Measurements from ENCODE around the gene KIF1A. TPM values are rescaled to one million over a fixed set of nuclear protein-coding genes. Genes with fewer than 3 reads are reported as not detected.

Gene KIF1A
- total and polyA plus RNA-seq, 2 of the 13 experiments (the other 11 are each of a cell fraction or from before 2014, with no cell fraction given): 0.01 TPM; not detected in 1

- TF ChIP-seq AHDC1 (CRISPR knock-in tag; IDR thresholded peaks at IDR 0.05; ENCODE audit: borderline replicate concordance) (peak; percentile 77; the same call in 1 of the 2 replicates), NFYB (CRISPR knock-in tag; IDR thresholded peaks at IDR 0.05) (no peak), SNAI1 (CRISPR knock-in tag; IDR thresholded peaks at IDR 0.05; ENCODE audit: borderline replicate concordance) (0 out of 2 replicates have a peak, but pooled peaks have one; percentile 0), THAP9 (CRISPR knock-in tag; IDR thresholded peaks at IDR 0.05; ENCODE audit: borderline replicate concordance) (no peak), U2AF2 (IDR thresholded peaks at IDR 0.05; ENCODE audit: low read depth, low read length) (no peak), HOMEZ (CRISPR knock-in tag; IDR thresholded peaks at IDR 0.05; ENCODE audit: low read depth) (0 out of 2 replicates have a peak, but pooled peaks have one; percentile 32), ZNF746 (CRISPR knock-in tag; IDR thresholded peaks at IDR 0.05) (peak; percentile 46; the same call in 1 of the 2 replicates), TOE1 (CRISPR knock-in tag; IDR thresholded peaks at IDR 0.05) (no peak), IKZF5 (CRISPR knock-in tag; IDR thresholded peaks at IDR 0.05) (peak; percentile 58; the same call in 1 of the 2 replicates), ONECUT2 (CRISPR knock-in tag; IDR thresholded peaks at IDR 0.05) (no peak), HDAC2 (CRISPR knock-in tag; IDR thresholded peaks at IDR 0.05) (peak; percentile 77), ZNF691 (CRISPR knock-in tag; IDR thresholded peaks at IDR 0.05; ENCODE audit: borderline replicate concordance, low read depth) (0 out of 2 replicates have a peak, but pooled peaks have one; percentile 32), ETV5 (CRISPR knock-in tag; IDR thresholded peaks at IDR 0.05; ENCODE audit: borderline replicate concordance) (peak; percentile 52; the same call in 1 of the 2 replicates), ZNF235 (CRISPR knock-in tag; IDR thresholded peaks at IDR 0.05; ENCODE audit: borderline replicate concordance) (no peak), ZNF335 (CRISPR knock-in tag; IDR thresholded peaks at IDR 0.05) (no peak), ASH2L (IDR thresholded peaks at IDR 0.05; ENCODE audit: insufficient read length, low read depth, low read length) (no peak), MEF2D (CRISPR knock-in tag; IDR thresholded peaks at IDR 0.05) (no peak)
Measured at GRCh38 chr2:240864475-240864874, 44.5 kb upstream of the KIF1A start (continued).
